HG03159 (cell line): ENCODE measurements around the gene SCRT2.

Source experiments
- ATAC-seq: cut with Tn5 transposase; IDR thresholded peaks from one replicate; pipeline ENCODE4 v1.9.1; 2021; ENCODE audit warnings: mild to moderate bottlenecking, moderate library complexity; ENCODE audit not compliant: unreplicated experiment

Gene SCRT2

GRCh38 chr20:673603-674001 lies 2.0 kb downstream of the SCRT2 start:
- ATAC-seq = no peak

DNA sequence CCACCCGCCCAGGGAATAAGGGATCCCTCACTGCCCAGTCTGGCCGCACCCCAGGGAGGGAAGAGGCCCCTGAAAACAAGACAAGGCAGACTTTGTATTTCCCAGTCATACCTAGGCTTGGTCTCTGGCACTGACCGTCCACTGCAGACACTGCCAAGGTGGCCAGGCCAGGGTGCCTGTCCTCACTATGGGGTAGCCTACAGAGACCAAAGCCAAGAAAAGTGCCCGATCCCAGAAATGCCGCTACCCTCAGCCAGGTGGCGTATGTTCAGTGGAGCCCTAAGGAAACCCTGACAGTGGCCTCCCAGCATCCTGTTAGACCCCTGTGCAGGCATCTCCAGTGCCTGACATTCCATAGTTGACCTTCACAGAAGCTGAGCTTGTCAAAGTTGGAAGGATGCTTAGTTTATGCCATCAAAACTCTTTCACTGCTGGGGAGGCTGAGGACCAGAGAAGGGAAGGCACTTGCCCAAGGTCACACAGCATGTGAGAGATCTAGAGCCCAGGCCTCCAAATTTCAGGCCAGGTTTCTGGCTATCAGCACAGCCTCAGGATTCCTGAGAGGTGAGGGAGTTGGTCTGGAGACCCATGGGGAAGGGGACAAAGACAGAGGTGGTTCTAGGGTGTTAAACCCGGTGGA lies 2.5 kb downstream of the SCRT2 start:
- no peak for ATAC-seq

- no peak for ATAC-seq
Observed at GRCh38 chr20:671252-672030, 4.2 kb downstream of the SCRT2 start.

- ATAC-seq = no peak
Observed at GRCh38 chr20:669573-669972, 6.0 kb downstream of the SCRT2 start.

DNA sequence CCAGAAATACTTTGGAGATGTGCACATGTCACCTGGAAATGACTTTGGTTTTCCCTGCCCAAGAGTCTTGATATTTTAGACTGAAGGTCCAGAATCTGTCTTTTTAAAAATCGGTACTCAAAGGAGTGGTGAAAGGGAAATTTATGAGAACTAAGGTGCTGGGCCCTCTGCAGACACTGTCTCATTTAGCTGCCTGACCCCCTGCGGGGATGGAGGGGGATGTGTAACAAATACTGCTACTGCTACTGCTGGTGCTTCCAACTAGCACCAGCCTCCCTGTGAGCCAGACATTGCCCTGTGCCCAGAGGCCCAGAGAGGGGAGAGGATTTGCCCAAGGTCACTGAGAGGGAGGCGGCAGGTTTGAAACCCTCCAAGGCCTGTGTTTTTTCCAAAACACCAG lies 7.0 kb downstream of the SCRT2 start:
- no peak for ATAC-seq

- no peak for ATAC-seq
Observed at GRCh38 chr20:668050-668449, 7.6 kb downstream of the SCRT2 start.

- ATAC-seq = no peak
Observed at GRCh38 chr20:667351-668034, 8.1 kb downstream of the SCRT2 start.

DNA sequence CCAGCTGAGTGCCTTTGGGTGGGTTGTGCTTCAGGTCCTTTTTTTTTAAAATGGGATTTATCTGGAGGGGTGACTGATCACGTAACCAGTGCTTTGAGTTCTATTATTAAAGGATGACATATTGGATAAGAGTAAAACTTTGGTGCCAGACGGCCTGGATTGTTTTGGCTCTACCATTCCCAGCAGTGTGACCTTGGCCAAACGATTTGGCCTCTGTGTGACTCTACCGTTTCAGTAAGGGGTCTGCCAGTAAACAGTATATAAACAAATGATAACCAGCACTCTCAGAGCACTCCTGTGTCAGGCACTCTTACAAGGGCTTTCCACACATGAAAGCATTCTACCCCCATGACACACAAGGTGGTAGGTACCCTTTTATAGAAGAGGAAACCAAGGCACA lies 8.7 kb downstream of the SCRT2 start:
- no peak for ATAC-seq

- ATAC-seq = no peak
Observed at GRCh38 chr20:665276-665675, 10.3 kb downstream of the SCRT2 start.

DNA sequence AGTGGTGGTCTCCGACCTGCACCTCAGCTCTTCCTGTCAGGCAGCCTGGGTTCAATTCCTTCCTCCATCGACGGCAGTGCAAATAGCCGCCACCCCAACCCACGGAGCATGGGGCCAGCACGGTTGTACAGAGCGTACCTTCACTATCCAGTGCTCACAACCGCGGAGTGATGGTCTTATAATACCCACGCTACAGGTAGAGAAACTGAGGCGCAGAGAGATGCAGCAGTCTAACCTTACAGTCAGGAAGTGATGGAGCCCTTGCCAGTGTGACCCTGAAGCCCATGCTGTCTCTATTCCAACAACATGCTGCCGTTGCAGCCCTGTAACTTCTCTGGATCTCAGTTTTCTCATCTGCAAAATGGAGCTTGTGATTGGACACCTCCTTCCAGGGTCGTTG lies 11.0 kb downstream of the SCRT2 start:
- no peak for ATAC-seq

DNA sequence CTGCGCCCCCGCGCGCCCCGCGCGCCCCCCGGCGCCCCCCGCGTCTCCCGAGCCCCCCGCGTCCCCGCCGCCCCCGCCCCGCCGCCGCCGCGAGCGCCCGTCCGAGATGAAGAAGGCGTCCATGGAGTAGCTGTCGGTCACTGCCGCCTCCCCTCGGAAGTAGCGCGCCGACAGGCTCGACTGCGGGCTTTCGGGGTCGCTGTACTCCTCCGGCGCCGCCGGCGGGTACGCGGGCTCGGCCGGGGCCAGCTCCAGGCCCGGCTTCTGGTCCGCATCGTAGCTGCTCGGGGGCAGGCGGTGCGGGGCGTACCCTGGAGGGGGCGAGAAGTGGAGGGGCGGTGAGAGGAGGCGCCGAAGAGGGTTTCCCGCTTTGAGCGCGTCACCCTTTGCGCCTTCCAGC lies 11.5 kb downstream of the SCRT2 start:
- no peak for ATAC-seq

DNA sequence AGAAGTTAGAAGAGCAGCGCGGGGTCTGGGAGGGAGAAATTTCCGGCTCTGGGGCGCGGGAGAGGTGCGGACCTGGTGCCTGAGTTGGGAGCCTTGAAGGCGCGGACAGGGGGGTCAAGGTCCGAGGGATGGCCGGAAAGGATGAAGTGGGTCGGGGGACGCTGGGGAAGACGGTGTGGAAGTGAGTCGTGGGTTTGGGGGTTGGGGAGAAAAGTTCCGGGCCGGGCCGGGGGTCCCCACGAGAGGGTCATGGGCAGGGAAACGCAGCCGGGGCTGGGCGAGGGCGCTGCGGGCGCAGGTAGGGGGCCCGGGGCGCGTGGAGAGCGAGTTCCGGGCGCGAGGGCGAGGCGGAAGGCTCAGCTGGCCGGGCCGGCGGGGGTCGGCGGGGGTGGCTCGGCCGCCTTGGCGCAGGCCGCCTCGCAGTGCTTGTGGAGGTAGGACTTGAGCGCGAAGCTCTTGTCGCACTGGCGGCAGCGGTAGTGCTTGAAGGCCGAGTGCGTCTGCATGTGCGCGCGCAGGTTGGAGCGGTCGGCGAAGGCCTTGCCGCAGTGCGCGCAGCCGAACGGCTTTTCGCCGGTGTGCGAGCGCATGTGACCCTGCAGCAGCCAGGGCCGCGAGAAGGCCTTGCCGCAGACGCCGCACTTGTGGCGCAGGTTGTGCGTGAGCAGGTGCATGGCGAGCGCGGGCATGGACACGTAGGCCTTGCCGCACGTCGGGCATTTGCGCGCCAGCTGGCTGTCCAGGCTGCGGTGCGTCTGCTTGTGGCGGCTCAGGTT lies 12.1 kb downstream of the SCRT2 start:
- no peak for ATAC-seq

GRCh38 chr20:662277-663192 lies 13.1 kb downstream of the SCRT2 start:
- no peak for ATAC-seq

DNA sequence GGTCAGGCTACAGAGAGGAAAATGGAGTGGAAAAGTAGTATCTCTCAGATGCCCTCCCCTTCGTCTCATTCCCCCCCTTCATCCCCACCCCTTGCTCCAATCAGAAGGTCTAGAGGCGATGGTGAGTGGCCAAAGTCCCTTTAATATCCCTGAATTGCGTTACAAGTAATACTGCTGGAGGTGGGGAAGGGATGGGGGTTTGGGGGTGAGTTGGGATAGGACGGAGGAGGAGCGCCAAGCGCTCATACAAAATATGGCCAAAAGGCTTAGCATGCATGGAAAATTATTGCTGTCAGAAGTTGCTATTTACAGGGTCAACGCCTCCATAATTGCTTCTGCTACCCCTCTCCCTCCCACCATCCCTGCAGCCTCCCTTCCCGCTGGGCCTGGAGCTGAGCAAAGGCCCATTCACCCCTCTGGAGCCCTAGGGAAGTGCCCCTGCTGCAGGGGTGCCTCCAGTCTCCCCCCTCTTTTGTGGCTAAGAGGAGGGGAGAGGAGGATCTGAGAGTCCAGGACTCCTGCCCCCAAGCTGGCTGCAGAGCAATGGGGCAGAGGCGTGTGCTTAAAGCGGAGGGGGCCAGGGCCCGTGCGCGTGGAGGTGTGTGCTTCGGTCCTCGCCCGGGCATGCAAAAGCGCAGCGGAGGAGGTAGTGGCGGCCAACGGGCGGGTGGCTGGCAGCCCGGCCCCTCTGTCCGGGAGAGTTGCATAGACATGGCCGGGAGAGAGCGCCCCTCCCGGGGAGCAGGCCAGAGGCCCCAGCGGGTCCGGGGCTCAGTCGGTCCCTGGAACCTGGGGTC lies 13.9 kb downstream of the SCRT2 start:
- no peak for ATAC-seq

- no peak for ATAC-seq
Observed at GRCh38 chr20:658731-659291, 16.8 kb downstream of the SCRT2 start.

DNA sequence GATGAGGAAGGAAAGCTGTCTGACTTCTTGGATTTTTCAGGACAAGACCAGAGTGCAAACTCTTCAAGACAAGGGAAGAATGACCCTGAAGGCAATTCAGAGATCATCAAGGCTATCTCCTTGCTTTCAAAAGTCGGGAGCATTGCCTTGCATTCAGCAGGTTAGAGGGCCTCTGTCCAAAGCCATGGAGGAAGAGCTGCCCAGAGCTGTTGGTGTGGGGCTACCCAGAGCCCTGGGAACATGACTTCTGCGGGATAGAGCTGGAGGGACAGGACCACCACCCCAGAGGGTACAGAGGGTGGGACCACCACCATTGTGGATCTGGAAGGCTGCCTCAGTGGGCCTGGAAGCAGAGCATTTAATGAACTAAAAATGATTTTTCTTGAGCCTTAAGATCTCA lies 17.4 kb downstream of the SCRT2 start:
- ATAC-seq = no peak

- no peak for ATAC-seq
Observed at GRCh38 chr20:655726-656624, 19.6 kb downstream of the SCRT2 start.

- no peak for ATAC-seq
Observed at GRCh38 chr20:654417-654750, 21.2 kb downstream of the SCRT2 start.
